NCI-H1092 (cell line): ENCODE data around the gene TIMM10.
"Not testable (repeated sequence)": the region's sequence is repeated elsewhere in the genome, so short reads cannot be mapped to it uniquely, and the experiment has no call there.

Experiments used
- DNase-seq: peaks from one replicate; lab custom pipeline; 2025; lab: John Stamatoyannopoulos, UW

Gene TIMM10

GRCh38 chr11:57541169-57541568, 10.6 kb upstream of the TIMM10 start:
- DNase-seq = no peak

GRCh38 chr11:57539342-57539741, 8.8 kb upstream of the TIMM10 start:
- DNase-seq = no peak

- no peak for DNase-seq
Measured at GRCh38 chr11:57536947-57537619, 6.5 kb upstream of the TIMM10 start, which contains the start of gene SMTNL1. Gene SMTNL1, plus strand, starts transcription at chr11:57537595. Its CDS starts 5,048 bp downstream, at chr11:57542643.

GRCh38 chr11:57534449-57534848, 3.9 kb upstream of the TIMM10 start:
- DNase-seq = not testable (repeated sequence)

DNA sequence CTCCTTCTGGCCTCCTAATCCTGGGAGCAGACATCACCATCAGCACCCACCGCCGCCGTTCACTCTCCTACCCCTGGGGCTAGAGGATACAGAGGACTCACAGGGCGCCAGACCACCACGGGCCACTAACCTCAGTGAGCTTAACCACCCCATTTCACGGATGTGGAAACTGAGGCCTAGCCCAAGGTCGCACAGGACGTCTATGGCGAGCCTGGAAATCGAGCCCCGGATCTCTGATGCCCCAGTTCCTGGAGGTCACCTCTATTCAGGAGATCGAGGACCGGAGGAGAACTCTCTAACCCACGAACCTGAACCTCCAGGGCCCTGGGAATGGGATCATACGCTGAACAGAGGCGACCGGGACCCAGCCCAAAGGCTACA, 349 bp downstream of the TIMM10 start:
- no peak for DNase-seq

DNA sequence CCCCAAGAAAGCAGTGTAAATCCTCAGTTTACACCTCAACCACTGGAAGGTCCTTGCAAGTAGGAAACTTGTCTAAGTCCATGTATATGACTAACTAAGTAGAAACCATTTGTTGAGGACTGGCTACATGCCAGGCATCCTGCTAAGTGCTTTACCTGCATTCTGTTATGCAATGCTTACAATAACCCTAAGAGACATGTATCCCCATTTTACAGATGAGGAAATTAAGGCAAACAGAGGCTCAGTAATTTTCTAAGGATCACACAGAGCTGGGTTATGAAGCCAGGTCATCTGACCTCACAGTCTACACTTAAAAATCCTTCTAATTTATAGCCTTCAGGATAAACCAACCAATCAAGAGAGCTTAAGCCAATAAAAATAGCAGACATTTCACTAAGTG, 1.5 kb downstream of the TIMM10 start:
- DNase-seq = no peak

DNA sequence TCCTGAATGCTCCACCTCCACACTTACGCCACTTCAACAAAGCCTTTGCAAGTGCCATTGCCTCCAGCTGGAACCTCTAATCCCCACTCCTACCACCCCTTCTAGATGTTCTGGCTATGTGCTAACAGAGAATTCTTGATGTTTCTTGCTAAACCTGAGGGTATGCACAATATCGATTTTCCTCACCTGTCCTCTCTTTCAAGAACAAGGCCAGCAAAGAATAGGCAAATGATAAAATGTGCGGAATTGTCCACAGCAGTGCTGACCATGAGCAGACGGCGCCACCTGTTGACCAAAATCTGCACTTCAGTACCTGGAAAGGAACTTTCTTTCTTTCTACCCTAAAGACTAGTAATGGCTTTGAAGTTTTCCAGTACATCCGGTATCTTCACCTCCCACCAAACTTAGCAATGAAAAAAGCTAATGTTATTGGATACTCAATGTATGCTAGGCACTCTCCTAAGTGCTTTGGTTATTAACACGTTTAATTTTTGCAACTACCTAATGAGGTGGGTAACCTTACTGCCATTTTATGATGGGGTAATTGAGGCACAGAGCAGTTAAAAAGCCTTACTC, 3.4 kb downstream of the TIMM10 start:
- no peak for DNase-seq

DNA sequence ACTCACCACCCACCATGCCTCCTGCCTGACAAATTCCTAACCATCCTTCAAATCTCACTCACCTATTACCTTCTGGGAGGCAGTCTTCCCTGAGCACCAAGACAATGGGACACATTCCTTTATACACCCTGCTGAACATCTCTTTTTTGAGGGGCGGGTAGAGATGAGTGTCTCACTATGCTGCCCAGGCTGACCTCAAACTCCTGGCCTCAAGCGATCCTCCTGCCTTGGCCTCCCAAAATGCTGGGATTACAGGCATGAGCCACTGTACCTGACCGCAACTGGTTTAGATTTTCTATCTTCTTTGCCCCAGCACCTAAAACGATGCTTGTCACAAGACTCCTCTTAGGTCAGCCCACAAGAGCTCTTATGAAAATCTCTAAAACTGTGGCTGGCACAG, 7.1 kb downstream of the TIMM10 start:
- DNase-seq = no peak

DNA sequence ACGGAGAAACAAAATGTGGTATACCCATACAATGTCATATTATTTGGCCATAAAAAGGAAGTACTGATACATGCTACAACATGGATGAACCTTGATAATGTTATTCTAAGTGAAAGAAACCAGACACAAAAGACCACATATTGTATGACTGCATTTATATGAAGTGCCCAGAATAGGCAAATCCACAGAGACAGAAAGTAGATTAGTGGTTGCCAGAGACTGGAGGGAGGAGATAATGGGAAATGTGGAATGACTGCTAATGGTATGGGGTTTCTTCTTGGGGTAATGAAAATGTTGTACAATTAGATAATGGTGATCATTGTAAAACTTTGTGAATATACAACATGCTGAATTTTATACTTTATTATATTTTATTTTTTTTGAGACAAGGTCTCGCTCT, 9.4 kb downstream of the TIMM10 start:
- no peak for DNase-seq

- DNase-seq = no peak
Measured at GRCh38 chr11:57516061-57516443, 14.5 kb downstream of the TIMM10 start.

GRCh38 chr11:57515332-57516060, 15.1 kb downstream of the TIMM10 start, which contains the start of gene SLC43A1:
Gene SLC43A1, minus strand, starts transcription at chr11:57515702. Its CDS starts 1,591 bp downstream, at chr11:57514111.
- DNase-seq = no peak

DNA sequence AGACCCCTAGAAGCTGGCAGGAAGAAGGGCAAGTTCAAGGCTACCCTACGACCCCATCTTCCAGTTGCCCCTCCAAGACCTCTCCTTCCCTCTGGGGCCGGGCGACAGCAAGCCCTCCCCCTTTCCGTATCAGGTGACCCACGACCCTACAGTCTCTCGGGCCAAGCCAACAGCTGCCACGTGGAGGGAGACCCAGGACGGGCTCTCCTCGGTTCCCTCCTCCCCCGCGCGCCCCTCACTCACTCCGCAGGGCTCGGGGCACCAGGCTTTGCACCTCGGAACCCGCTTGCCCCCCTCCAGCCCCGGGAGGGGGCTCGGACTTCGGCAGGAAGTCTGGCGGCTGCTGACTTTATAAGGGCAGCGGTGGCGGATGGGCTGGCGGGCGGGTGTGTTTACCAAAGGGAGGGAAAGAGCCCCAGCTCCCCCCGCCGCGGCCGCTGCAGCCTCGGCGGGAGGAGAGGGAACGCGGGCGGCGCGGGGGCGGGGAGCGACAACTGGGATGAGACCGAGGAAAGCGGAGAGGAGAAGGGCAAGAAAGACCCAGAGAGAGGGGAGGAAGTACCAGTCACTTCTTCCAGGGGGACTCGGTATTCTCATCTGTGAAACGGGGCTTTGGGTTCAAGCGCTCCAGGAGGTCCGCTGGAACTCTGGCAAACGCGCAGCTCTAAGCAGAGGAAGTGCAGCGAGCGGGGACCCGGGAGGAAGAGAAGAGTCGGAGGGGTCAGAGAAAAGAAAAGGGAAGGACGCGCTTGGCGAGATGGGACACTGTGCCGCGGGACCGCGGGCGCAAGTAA, 15.8 kb downstream of the TIMM10 start:
- DNase-seq = peak; percentile 45

GRCh38 chr11:57513911-57514537, 16.5 kb downstream of the TIMM10 start:
- DNase-seq = peak; percentile 49

DNA sequence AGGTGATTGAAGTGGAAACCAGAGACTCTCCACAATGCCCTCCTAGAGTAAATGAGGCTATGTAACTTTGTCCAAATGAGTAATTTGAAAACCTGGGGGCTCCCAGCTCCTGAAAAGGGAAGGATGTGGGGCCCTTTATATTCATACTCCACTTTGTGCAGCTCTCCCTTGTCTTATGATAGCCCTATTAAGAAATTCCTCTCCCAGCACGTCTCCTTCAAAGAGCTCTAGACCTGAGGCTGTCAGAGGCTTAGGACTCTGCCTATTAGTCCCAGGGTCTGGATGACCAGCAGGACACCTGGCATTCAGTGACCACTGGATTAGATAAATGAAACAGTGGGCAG, 17.1 kb downstream of the TIMM10 start:
- no peak for DNase-seq

GRCh38 chr11:57512646-57513451, 17.7 kb downstream of the TIMM10 start:
- DNase-seq = no peak

- no peak for DNase-seq
Measured at GRCh38 chr11:57511741-57512430, 18.7 kb downstream of the TIMM10 start.

- DNase-seq = no peak
Measured at GRCh38 chr11:57508341-57509170, 22.0 kb downstream of the TIMM10 start.

DNA sequence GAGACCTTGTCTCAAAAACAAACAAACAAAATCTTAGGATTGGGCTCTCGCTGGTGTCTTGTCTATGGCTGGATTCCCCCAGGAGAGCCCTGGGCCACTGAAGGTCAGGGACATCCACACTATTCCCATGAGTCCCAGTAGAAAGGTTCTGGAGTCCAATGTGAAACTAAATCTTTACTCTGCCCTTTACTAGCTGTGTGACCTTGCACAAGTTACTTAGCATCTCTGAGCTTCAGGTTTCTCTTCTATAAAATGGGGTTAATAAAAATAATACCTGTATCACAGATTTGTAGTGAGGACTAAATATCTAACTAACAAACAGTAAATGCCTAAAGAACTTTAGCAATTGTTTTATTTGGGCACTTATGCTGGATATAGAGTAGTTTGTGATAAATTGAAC, 24.0 kb downstream of the TIMM10 start:
- no peak for DNase-seq

DNA sequence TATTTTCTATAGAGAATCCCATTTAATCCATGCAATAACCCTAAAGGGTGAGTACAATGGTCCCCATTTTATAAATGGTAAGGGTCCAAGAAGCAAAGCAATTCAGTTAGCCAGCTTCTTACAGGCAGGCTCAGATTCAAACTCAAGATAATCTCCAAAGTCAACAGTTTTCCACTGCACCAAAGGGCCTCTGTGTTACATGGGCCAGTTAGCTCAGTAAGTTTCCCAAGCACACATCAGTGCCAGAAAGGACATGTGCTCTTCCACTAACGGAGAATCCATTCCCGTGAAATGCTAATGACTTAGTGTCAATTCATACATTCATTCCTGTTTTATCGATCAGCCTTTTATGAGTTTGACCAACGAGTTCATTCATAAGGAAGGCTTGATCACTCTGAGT, 26.0 kb downstream of the TIMM10 start:
- DNase-seq = no peak

GRCh38 chr11:57502870-57503269, 27.7 kb downstream of the TIMM10 start:
- DNase-seq = no peak
